GM10266 (cell line): ENCODE results near the gene HS1BP3.

Source experiments
- DNase-seq: peaks from one replicate; pipeline ENCODE4 v3.0.0; 2012; ENCODE audit errors: extremely low spot score
- TF ChIP-seq, protein P1 (sequence below): IDR thresholded peaks from 2 replicates; pipeline ENCODE4 v1.5.1; 2012; ENCODE audit warnings: mild to moderate bottlenecking, low read depth; ENCODE audit not compliant: control insufficient read depth, insufficient read depth; ENCODE audit errors: missing control alignments

The HS1BP3 gene

DNA sequence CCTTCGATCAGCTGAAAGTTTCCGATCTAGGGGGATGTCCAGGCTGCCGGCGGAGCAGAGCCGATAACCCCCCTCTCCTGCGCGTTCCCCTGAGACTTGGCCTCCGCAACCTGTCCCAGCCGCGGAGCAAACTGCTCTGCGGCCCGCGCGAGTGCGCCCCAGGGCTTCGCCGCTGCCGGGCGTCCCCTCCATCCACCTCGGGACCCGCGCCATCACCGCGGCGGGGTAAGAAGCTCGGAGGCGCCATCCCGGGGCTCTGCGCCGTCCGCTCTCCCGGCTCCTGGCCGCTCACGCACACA is 15.1 kb upstream of the HS1BP3 start:
- TF ChIP-seq, protein P1, sequence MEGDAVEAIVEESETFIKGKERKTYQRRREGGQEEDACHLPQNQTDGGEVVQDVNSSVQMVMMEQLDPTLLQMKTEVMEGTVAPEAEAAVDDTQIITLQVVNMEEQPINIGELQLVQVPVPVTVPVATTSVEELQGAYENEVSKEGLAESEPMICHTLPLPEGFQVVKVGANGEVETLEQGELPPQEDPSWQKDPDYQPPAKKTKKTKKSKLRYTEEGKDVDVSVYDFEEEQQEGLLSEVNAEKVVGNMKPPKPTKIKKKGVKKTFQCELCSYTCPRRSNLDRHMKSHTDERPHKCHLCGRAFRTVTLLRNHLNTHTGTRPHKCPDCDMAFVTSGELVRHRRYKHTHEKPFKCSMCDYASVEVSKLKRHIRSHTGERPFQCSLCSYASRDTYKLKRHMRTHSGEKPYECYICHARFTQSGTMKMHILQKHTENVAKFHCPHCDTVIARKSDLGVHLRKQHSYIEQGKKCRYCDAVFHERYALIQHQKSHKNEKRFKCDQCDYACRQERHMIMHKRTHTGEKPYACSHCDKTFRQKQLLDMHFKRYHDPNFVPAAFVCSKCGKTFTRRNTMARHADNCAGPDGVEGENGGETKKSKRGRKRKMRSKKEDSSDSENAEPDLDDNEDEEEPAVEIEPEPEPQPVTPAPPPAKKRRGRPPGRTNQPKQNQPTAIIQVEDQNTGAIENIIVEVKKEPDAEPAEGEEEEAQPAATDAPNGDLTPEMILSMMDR = no peak

DNA sequence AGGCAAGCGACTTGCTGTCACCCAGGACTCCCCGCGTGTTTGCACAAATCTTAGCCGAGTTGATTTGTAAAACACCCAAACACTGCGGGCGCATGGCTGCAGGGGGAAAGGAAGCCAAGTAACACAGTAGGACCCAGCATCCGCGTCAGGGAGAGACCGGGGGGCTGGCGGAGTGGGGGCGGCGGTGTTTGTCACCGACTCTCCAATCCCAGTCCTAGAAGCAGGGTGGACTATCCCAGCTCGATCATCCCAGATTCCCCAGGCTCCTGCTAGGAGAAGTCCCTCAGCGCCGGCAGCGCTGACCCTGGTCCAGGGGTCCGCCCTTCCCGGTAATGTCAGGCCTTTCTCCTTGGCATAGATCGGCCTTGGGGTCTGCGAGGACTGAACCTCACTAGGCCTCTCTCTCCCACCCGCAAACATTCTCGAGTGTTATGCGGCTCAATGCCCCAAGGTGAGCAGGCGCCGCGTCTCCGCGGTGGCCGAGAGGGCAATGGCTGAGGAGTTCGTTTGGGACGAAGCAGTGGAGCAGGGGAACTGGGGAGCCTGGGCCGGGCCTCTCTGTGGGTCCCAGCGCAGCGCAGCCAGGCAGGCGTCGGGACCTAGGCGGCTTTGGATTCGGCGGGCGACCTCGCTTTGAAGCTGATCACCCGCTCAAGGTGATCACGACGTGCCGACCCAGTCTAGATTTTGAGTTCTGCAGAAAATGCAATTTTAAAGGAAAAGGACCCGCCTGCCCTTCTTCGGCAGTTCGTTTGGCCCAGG is 14.5 kb upstream of the HS1BP3 start:
- peak; percentile 30 for DNase-seq
- TF ChIP-seq, protein P1 = no peak

More for the DNA sequence above, 15.1 kb upstream of the HS1BP3 start:
- DNase-seq = no peak

DNA sequence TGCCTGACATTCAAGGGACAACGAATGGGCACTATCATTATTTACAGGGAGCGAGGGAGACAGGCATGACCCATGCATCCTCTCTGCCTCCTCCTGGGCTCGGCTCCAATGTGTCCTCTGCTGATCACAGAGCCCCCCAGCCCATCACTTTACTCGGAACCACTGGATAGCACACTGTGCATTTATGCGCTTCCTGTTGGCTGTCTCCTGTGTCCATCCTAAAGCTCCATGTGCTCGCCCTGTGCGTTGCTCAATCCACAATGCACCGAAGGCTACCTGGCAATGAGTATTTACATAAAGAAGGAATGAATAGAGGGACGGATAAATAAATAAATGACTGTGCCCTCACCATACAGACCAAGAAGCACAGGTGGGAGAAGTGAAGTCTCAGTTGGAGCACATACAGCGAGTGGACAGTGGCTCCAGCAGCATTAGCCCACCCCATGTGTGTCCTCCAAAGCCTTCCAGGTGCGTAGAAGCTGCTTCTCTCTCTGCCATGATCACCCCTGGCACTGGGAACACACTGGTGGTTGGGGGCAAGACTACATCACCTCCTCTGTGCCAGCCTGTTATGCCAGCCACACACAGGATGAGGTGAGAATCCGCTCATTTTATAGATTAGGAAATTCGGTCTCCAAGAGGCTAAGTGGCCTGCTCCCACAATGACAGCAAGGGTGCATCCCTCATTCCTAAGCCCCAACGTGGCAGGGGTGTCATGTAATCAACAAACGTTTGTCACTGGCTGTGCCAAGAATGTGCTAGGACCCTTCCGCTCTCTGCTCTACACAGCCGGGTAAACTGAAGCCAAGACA is 13.7 kb upstream of the HS1BP3 start:
- DNase-seq = no peak

DNA sequence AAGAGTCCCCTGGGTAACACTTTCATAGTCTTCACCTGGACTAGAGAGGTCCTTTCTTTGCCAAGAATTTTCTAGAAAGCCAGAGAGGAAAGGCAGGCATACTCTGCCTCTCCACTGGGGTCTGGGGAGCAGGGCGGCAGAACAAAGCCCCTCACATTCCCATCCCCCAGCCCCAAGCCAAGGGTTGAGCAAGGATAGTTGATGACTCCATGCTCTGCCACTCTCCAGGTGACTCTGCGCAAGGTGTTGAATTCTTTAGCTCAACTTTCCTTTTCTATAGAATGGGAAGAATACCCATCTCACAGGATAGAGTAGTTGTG is 13.1 kb upstream of the HS1BP3 start:
- TF ChIP-seq, protein P1 = no peak
- no peak for DNase-seq

More for the DNA sequence above, 13.7 kb upstream of the HS1BP3 start:
- TF ChIP-seq, protein P1 = no peak

DNA sequence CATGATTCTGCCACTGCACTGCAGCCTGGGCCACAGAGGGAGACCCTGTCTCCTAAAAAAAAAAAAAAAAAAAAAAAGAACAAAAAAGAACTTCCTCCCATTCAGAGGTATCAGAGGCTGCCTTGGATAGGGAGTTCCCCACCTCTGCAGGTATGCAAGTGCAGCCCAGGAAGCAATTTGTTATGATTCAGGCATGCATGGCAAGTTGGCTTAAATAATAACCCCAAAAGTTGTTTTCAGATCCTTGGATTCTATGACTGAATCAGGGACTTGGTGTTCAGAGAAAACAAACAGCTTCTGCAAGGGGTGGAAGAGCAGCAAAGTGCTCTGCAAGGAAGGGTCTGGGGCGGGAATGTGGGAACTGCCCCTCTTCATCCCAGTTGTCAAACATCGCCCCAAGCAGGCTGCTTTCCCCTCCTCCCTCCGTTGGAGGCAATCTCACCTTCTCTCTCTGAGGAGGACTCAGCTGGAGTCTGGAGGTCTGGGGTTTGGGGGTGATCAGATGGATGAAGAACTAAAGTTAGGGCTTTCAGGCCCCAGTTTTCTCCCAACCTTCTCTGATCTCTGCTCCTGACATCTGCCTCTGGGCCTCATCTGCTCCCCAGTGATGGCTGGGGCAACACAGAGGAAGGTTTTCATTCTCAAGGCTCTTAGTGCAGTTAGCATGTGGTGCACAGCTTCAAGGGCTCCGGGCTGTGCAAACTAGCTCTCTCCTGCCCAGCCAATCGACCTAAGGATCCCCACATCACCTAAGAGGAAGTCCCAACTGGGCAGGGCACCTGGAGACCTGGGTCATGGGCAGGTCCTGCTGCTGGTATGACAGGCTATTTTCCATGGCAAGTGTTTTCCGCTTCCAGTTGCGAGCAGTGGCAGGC is 12.5 kb upstream of the HS1BP3 start:
- no peak for DNase-seq
- TF ChIP-seq, protein P1 = no peak

DNA sequence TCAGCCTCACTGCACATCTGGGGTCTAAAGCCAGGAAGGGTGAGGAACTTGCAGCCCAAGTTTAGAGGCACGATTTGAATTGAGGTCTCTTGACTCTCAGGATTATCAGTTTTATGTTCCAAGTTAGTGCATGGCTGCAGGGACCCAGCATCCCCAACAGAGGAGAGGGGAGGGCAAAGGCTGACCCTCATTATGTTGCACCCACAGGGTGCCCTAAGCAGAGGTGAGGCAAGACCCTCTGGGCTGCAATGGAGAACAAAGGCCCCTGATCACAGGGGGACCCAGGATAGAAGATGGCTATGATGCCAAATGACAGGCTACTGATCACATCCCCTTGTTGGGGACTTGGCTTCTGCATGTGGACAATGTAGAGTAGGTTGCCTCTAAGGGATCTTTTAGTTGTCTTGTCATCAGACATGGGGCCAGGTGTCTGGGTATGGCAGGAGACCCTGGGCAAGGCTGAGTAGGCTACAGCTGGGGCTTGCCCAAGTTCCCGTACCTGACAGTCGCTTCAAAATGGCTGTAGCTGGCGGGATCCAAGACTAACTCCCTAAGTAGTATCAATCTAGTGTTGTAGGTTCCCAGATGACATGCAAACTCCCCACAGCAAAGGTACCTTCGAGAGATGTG is 11.5 kb upstream of the HS1BP3 start:
- no peak for DNase-seq
- TF ChIP-seq, protein P1 = no peak
